ENCODE measurements around the gene MCOLN1. TPM values are rescaled to one million over a fixed set of nuclear protein-coding genes. Genes with fewer than 3 reads are reported as not detected.

MCOLN1 gene
- total RNA-seq, 1 donor from 2014 or later = 24.4 TPM

DNA sequence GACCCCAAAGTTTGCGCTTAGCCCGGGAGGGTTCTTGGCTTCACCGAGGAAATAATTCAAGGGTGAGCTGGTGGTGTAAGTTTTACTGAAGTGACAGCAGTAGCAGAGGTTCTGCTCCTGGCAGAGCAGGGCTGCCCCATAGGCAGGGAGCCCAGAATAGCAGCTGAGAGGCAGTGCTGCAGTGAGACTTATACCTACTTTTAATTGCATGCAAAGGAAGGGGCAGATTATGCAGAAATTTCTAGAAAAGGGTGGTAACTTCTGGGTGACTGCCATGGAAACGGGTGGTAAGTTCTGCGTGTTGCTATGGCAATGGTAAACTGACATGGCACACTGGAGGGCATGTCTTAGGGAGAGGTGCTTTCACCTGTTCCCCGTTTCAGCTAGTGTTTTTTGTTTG is 55.7 kb downstream of the MCOLN1 start:
- DNase-seq (ENCODE audit: low read depth, low spot score) = no peak
- Mint-ChIP-seq H3K27ac (ENCODE audit: unreplicated experiment) (no peak overlapping the region), H3K9me3 (no peaks in the 10 kb centered on the region), H3K36me3 (ENCODE audit: low read depth) (no peaks in the 10 kb centered on the region), H3K4me3 (no peak overlapping the region), H3K4me1 (no peaks in the 10 kb centered on the region), H3K27me3 (ENCODE audit: low read depth) (peaks cover 67% of the 10 kb centered on the region)
- TF ChIP-seq, protein P1, sequence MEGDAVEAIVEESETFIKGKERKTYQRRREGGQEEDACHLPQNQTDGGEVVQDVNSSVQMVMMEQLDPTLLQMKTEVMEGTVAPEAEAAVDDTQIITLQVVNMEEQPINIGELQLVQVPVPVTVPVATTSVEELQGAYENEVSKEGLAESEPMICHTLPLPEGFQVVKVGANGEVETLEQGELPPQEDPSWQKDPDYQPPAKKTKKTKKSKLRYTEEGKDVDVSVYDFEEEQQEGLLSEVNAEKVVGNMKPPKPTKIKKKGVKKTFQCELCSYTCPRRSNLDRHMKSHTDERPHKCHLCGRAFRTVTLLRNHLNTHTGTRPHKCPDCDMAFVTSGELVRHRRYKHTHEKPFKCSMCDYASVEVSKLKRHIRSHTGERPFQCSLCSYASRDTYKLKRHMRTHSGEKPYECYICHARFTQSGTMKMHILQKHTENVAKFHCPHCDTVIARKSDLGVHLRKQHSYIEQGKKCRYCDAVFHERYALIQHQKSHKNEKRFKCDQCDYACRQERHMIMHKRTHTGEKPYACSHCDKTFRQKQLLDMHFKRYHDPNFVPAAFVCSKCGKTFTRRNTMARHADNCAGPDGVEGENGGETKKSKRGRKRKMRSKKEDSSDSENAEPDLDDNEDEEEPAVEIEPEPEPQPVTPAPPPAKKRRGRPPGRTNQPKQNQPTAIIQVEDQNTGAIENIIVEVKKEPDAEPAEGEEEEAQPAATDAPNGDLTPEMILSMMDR (conservative IDR thresholded peaks at IDR 0.05) = no peak

DNA sequence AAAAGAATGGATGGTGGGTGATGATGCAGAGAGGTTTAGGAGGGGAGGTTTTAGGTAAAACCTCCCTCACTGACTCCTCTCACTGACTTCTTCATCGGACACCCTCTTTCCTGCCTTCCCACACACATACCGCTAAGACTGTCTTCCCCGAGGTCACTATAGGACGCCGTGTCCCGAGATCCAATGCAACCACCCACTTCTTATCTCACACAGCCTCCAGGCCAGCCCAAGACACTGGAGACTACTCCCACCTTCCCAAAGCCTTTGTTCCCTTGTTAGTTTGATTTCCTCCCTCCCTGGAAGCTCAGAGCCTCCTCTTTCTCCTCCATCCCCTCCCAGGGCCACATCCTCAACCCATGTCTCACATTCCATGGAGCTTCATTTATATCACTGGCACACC is 56.8 kb downstream of the MCOLN1 start:
- TF ChIP-seq, protein P1 (conservative IDR thresholded peaks at IDR 0.05) = no peak
- DNase-seq (ENCODE audit: low read depth, low spot score) = no peak
- Mint-ChIP-seq H3K36me3 (ENCODE audit: low read depth) (no peaks in the 10 kb centered on the region), H3K27me3 (ENCODE audit: low read depth) (peaks cover 65% of the 10 kb centered on the region), H3K27ac (ENCODE audit: unreplicated experiment) (no peak overlapping the region), H3K4me3 (no peak overlapping the region), H3K4me1 (no peaks in the 10 kb centered on the region), H3K9me3 (no peaks in the 10 kb centered on the region)

DNA sequence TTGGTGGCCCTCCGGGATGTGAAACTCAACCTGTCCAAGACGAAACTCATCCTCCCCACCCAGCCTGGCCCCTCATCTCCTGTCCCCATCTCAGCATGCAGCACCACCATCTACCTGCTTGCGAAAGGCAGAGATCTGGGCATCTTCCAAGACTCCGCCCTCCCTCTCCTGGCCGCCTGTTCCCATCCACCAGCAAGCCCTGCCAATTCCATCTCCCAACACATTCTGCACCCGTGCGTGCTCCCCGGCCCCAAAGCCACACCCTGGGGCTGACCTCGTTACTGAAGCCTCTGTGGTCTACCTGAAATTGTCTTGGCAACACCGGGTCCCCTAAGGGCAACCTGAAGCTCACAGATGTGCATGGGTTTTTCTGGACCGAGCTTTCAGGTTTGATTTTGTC is 60.0 kb downstream of the MCOLN1 start:
- no peak overlapping the region for H3K4me3 Mint-ChIP-seq
- TF ChIP-seq, protein P1 (conservative IDR thresholded peaks at IDR 0.05) = no peak
- DNase-seq (ENCODE audit: low read depth, low spot score) = no peak
- H3K27ac Mint-ChIP-seq (ENCODE audit: unreplicated experiment) = no peak overlapping the region
- H3K36me3 Mint-ChIP-seq (ENCODE audit: low read depth) = no peaks in the 10 kb centered on the region
- peaks cover 63% of the 10 kb centered on the region for H3K27me3 Mint-ChIP-seq (ENCODE audit: low read depth)
- H3K9me3 Mint-ChIP-seq = no peaks in the 10 kb centered on the region
- H3K4me1 Mint-ChIP-seq = no peaks in the 10 kb centered on the region

Other genes starting within 250 kb of the MCOLN1 start
- 14.1 and 16.0 TPM in 2 replicates for gene INSR, start 228.2 kb upstream of the MCOLN1 start, total RNA-seq
- gene ARHGEF18, start 173.7 kb upstream of the MCOLN1 start, total RNA-seq = 36.5 and 38.3 TPM in 2 replicates
- gene PEX11G, start 33.6 kb upstream of the MCOLN1 start, total RNA-seq = 2.3 and 3.4 TPM in 2 replicates
- gene ZNF358, start 6.5 kb upstream of the MCOLN1 start, total RNA-seq = 75.6 and 76.2 TPM in 2 replicates
- 72.1 and 74.7 TPM in 2 replicates for gene PNPLA6, start 13.1 kb downstream of the MCOLN1 start, total RNA-seq
- 10.3 and 13.7 TPM in 2 replicates for gene CAMSAP3, start 73.2 kb downstream of the MCOLN1 start, total RNA-seq
- gene XAB2, start 106.9 kb downstream of the MCOLN1 start, total RNA-seq = 47.0 and 47.8 TPM in 2 replicates
- gene PET100, start 107.2 kb downstream of the MCOLN1 start, total RNA-seq = 141 and 165 TPM in 2 replicates
- not detected in 2 replicates for gene PCP2, start 111.1 kb downstream of the MCOLN1 start, total RNA-seq
- 4.6 and 5.2 TPM in 2 replicates for gene STXBP2, start 114.5 kb downstream of the MCOLN1 start, total RNA-seq
- not detected in 2 replicates for gene RETN, start 146.4 kb downstream of the MCOLN1 start, total RNA-seq
- not detected in 2 replicates for gene MCEMP1, start 154.5 kb downstream of the MCOLN1 start, total RNA-seq
- gene TRAPPC5, start 158.2 kb downstream of the MCOLN1 start, total RNA-seq = 83.8 and 87.2 TPM in 2 replicates
- gene FCER2, start 179.5 kb downstream of the MCOLN1 start, total RNA-seq = not detected in 2 replicates
- gene CLEC4G, start 209.5 kb downstream of the MCOLN1 start, total RNA-seq = not detected in 2 replicates
- not detected in 2 replicates for gene CD209, start 224.9 kb downstream of the MCOLN1 start, total RNA-seq
- not detected in 2 replicates for gene CLEC4M, start 240.6 kb downstream of the MCOLN1 start, total RNA-seq

Measured in neural crest cell (in vitro differentiated cells).